ENCODE data around the gene FOXL1.

GRCh38 chr16:86550281-86550680 is 28.1 kb upstream of the FOXL1 start:
- TF ChIP-seq CTCF (IDR thresholded peaks at IDR 0.05; ENCODE audit: low read depth, low read length, poor library complexity, severe bottlenecking) = no peak
- TF ChIP-seq EZH2phosphoT487 (IDR thresholded peaks at IDR 0.05; ENCODE audit: borderline replicate concordance, low read length) = no peak
